GM23248 (cell line): Measurements from ENCODE around the gene COBLL1. TPM values are rescaled to one million over a fixed set of nuclear protein-coding genes. Genes with fewer than 3 reads are reported as not detected.

ENCODE experiments used
- DNase-seq: peaks from one replicate; pipeline ENCODE4 v3.0.0-alpha.2; 2015
- H2AFZ ChIP-seq: fragments of 200-600 bp; sonication (generic); 2 replicates; pipeline ENCODE4 v1.6.1; 2016; ENCODE audit warnings: antibody characterized with exemption
- H3F3A ChIP-seq: fragments of 200-600 bp; sonication (generic); 2 replicates; pipeline ENCODE4 v1.6.1; 2016; ENCODE audit warnings: mild to moderate bottlenecking, antibody characterized with exemption, mixed run types; ENCODE audit not compliant: insufficient read depth
- H3K27ac ChIP-seq: fragments of 200-600 bp; sonication (generic); 2 replicates; pipeline ENCODE4 v1.5.1; 2016; ENCODE audit warnings: mild to moderate bottlenecking
- H3K27me3 ChIP-seq: fragments of 200-600 bp; sonication (generic); replicated peaks from 2 replicates; pipeline ENCODE4 v1.6.1; 2016; ENCODE audit warnings: mild to moderate bottlenecking; ENCODE audit not compliant: insufficient read depth
- H3K36me3 ChIP-seq: fragments of 200-600 bp; sonication (generic); 2 replicates; pipeline ENCODE4 v1.6.1; 2016; ENCODE audit warnings: low read depth, mild to moderate bottlenecking
- H3K4me1 ChIP-seq: fragments of 200-600 bp; sonication (generic); 2 replicates; pipeline ENCODE4 v1.6.1; 2016; ENCODE audit warnings: mild to moderate bottlenecking; ENCODE audit not compliant: insufficient read depth
- H3K4me2 ChIP-seq: fragments of 200-600 bp; sonication (generic); one replicate; pipeline ENCODE4 v1.6.1; 2016; ENCODE audit warnings: mild to moderate bottlenecking; ENCODE audit not compliant: unreplicated experiment
- H3K4me3 ChIP-seq: fragments of 200-600 bp; sonication (generic); 2 replicates; pipeline ENCODE4 v1.5.1; 2016; ENCODE audit warnings: mild to moderate bottlenecking
- H3K79me2 ChIP-seq: fragments of 200-600 bp; sonication (generic); 2 replicates; pipeline ENCODE4 v1.6.1; 2016; ENCODE audit warnings: mild to moderate bottlenecking; ENCODE audit not compliant: insufficient read depth
- H3K9ac ChIP-seq: fragments of 200-600 bp; sonication (generic); 2 replicates; pipeline ENCODE4 v1.6.1; 2016; ENCODE audit warnings: mild to moderate bottlenecking
- H3K9me2 ChIP-seq: fragments of 200-600 bp; sonication (generic); 2 replicates; pipeline ENCODE4 v1.6.1; 2016; ENCODE audit warnings: mixed run types, mild to moderate bottlenecking, moderate library complexity; ENCODE audit not compliant: insufficient read depth
- H3K9me3 ChIP-seq: fragments of 200-600 bp; sonication (generic); one replicate; pipeline ENCODE4 v1.6.1; 2017; ENCODE audit warnings: low read depth
- H4K20me1 ChIP-seq: fragments of 200-600 bp; sonication (generic); 2 replicates; pipeline ENCODE4 v1.6.0; 2016; ENCODE audit not compliant: insufficient read depth
- EZH2 ChIP-seq: fragments of 200-600 bp; sonication (generic); IDR thresholded peaks from 2 replicates; pipeline ENCODE4 v1.6.1; 2018; ENCODE audit warnings: antibody characterized with exemption, mild to moderate bottlenecking; ENCODE audit not compliant: insufficient read depth, poor library complexity, severe bottlenecking
- EZH2phosphoT487 ChIP-seq: fragments of 200-600 bp; sonication (generic); IDR thresholded peaks from 2 replicates; pipeline ENCODE4 v1.6.1; 2018; ENCODE audit warnings: antibody characterized with exemption, moderate library complexity, mild to moderate bottlenecking, low read depth; ENCODE audit not compliant: insufficient read depth
- WGBS, 2 experiments: methylation state at CpG; one replicate each; pipeline ENCODE4 v1.1.6; 2015 to 2017; ENCODE audit warnings: low lambda C conversion rate in 2 of 2, low coverage in 1 of 2; ENCODE audit errors: missing lambda C conversion rate in 2 of 2; 5-methylcytosine and 5-hydroxymethylcytosine counted together
- in situ Hi-C: fragments of 300-500 bp; cut with MboI; formaldehyde crosslinking; loops from 2 replicates; pipeline ENCODE4 v1.15.0; 2020
- polyA plus RNA-seq: library from polyadenylated mRNA; unstranded; fragments of >200 nt; fragmentation: Nextera tagmentation; extraction: Ambion mirVana; gene quantifications from 2 replicates; pipeline ENCODE4 v1.2.1, GENCODE V29; 2016
- total RNA-seq: library from RNA; depleted of rRNA; stranded (reverse); fragments of >200 nt; shearing (Covaris generic); gene quantifications from 2 replicates; pipeline ENCODE4 v1.2.3, GENCODE V29; 2014

Gene COBLL1
- total and polyA plus RNA-seq, 2 experiments from 2014 or later: 1.8 to 2.2 TPM

DNA sequence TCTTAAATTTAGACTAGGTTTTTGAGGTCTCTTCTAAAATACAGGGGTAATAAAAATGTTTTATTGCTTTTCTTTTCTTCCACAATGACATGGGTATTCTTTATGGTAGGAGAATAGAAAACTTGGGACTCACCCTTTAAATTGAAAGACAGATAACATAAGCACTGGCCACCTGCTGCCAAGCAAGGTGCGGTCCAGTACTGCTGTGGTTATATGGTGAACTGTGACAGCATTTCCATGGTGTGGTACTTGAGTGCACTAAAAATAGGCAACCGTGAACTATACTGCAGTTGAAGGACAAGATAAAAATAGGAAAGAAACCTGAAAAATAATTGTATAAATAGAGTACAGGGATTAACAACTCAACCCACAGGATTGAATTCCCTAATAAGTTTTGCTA lies 165.9 kb downstream of the COBLL1 start:
- Histone ChIP-seq H3K9me3 (no peaks in the 10 kb centered on the region), H3K36me3 (no peaks in the 10 kb centered on the region), H3K27ac (no peak overlapping the region), H4K20me1 (no peaks in the 10 kb centered on the region), H3K4me1 (peaks cover 9% of the 10 kb centered on the region), H3K4me3 (no peak overlapping the region), H3K27me3 (no peaks in the 10 kb centered on the region), H2AFZ (no peak overlapping the region), H3K79me2 (no peaks in the 10 kb centered on the region), H3K9ac (no peak overlapping the region), H3F3A (0 out of 2 replicates have a peak, but pooled peaks cover 3% of the 10 kb centered on the region), H3K4me2 (no peak overlapping the region), H3K9me2 (no peaks in the 10 kb centered on the region)
- 96 to 98% methylated on average over 2 of the region's 2 CpGs for WGBS, 2 experiments
- DNase-seq: no peak
- in situ Hi-C loops: no loop called here
- no peak for TF ChIP-seq EZH2phosphoT487
- TF ChIP-seq EZH2: no peak

DNA sequence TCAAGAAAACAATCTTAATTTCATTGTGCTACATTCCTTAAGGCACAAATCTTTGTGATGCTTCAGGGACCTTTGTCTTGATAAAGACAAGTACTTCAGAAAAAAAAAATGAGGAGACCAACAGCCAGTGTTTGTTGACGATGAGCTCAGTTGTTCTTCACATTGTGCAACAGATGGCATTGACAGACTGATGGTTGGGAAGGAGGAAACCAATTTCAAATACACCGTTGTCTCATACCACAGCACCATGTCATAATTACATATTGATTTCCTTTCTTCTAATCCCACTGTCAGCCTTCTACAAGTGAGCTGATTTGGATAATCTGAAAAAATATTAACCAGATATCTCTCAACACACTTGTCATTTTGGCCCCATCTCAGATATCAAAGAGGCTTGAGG lies 166.6 kb downstream of the COBLL1 start:
- Histone ChIP-seq H3K27me3 (no peaks in the 10 kb centered on the region), H3F3A (0 out of 2 replicates have a peak, but pooled peaks cover 3% of the 10 kb centered on the region), H3K9ac (no peak overlapping the region), H3K4me2 (no peak overlapping the region), H2AFZ (no peak overlapping the region), H3K9me3 (no peaks in the 10 kb centered on the region), H3K4me1 (peaks cover 7% of the 10 kb centered on the region), H3K4me3 (no peak overlapping the region), H3K9me2 (no peaks in the 10 kb centered on the region), H3K79me2 (no peaks in the 10 kb centered on the region), H4K20me1 (no peaks in the 10 kb centered on the region), H3K36me3 (no peaks in the 10 kb centered on the region), H3K27ac (no peak overlapping the region)
- in situ Hi-C loops: no loop called here
- WGBS, 2 experiments: 50 to 52% methylated on average over 2 of the region's 2 CpGs
- DNase-seq: no peak
- no peak for TF ChIP-seq EZH2phosphoT487
- TF ChIP-seq EZH2: no peak

DNA sequence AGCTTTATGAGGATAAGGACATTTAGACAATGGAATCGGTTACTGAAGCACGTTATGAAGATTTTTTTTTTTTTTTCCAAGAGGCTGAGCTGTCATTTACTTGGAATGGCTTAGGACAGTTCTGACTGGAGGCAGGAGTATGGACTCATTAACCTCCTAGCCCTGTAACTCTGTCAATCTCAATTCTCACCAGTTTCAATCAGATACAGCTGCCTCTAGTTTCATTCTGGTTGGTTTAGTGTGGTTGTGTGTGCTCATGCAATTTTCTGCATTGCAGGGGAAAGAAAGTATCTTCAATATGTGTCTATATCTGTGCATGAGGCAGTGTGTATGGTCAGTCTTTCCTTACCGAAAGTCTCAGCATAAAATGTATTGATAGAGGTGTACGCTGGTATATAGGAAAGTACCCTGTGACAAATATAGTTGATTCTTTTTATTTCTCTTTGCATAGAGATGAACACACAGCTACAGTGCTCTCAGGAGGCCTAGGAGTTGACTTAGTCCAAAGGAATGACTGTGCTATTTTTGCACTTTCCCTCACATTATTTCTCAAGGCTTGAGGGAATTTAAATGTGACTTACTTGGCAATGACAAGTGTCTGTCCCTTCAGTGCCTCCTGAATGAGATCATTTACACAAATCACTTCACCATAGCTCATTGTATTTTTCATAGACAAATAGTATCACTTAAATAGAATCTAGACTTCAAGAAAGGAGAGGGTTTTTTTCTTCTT lies 169.8 kb downstream of the COBLL1 start:
- H3K27ac ChIP-seq: no peak overlapping the region
- no peak for TF ChIP-seq EZH2
- H3K4me1 ChIP-seq: peaks cover 7% of the 10 kb centered on the region
- H3K4me3 ChIP-seq: no peak overlapping the region
- no peaks in the 10 kb centered on the region for H3K9me2 ChIP-seq
- no peaks in the 10 kb centered on the region for H3K9me3 ChIP-seq
- H3K27me3 ChIP-seq: no peaks in the 10 kb centered on the region
- H3K79me2 ChIP-seq: no peaks in the 10 kb centered on the region
- H3K9ac ChIP-seq: no peak overlapping the region
- in situ Hi-C loops: no loop called here
- DNase-seq: peak; percentile 40
- 94 to 97% methylated on average over 4 of the region's 4 CpGs for WGBS, 2 experiments
- H3K36me3 ChIP-seq: no peaks in the 10 kb centered on the region
- no peak overlapping the region for H3K4me2 ChIP-seq
- H2AFZ ChIP-seq: no peak overlapping the region
- no peaks in the 10 kb centered on the region for H4K20me1 ChIP-seq
- 0 out of 2 replicates have a peak, but pooled peaks cover 3% of the 10 kb centered on the region for H3F3A ChIP-seq

DNA sequence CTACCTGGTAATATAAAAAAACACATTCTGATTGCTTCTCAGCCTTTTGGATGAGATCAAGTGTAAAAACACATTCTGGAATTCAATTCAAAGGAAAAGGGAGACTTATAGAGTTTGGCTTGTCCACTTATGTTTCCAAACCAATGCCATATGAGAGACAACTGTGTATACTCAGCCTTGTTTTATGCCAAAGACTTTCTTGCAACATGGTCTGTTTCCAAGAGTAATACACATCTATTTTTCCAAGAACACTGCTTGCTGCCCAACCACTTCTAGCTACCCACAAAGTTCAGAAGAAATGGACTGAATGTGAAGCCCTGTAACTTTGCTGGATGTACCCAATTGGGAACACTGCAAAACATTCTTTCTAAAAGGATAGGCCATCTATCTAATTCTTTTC lies 172.3 kb downstream of the COBLL1 start:
- no peak overlapping the region for H3K4me3 ChIP-seq
- H3K9me3 ChIP-seq: no peaks in the 10 kb centered on the region
- H4K20me1 ChIP-seq: no peaks in the 10 kb centered on the region
- H3K4me1 ChIP-seq: peaks cover 7% of the 10 kb centered on the region
- no peak for TF ChIP-seq EZH2
- no peak for TF ChIP-seq EZH2phosphoT487
- no peak overlapping the region for H3K4me2 ChIP-seq
- H3K9me2 ChIP-seq: no peaks in the 10 kb centered on the region
- 0 out of 2 replicates have a peak, but pooled peaks cover 3% of the 10 kb centered on the region for H3F3A ChIP-seq
- no peaks in the 10 kb centered on the region for H3K27me3 ChIP-seq
- in situ Hi-C loops: no loop called here
- no peak for DNase-seq
- H3K27ac ChIP-seq: no peak overlapping the region
- H2AFZ ChIP-seq: no peak overlapping the region
- H3K79me2 ChIP-seq: no peaks in the 10 kb centered on the region
- H3K36me3 ChIP-seq: no peaks in the 10 kb centered on the region
- no peak overlapping the region for H3K9ac ChIP-seq
